GM10266 (cell line): ENCODE measurements around the gene TEAD1.

Source experiments
- DNase-seq: peaks from one replicate; pipeline ENCODE4 v3.0.0; 2012; ENCODE audit errors: extremely low spot score
- TF ChIP-seq, protein P1 (sequence below): IDR thresholded peaks from 2 replicates; pipeline ENCODE4 v1.5.1; 2012; ENCODE audit warnings: mild to moderate bottlenecking, low read depth; ENCODE audit not compliant: control insufficient read depth, insufficient read depth; ENCODE audit errors: missing control alignments

The TEAD1 gene

DNA sequence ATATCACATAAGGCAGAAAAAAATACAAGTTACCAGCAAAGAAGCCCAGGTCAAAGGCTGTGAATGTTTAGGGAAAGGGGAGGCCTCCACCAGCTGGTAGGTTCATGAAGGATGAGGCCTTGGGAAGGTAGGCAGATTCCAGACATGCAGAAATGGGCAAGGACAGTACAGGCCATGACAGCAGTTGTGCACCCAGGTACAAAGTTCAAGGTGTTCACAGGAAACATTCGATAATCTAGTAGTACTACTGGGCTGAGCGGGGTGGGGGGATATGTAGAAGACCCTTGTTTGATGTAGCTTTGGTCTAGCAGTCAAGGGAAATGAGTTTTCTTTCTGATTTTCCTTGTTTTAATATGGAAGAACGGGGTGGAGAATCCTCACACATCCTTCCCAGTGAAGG lies 182.1 kb downstream of the TEAD1 start:
- DNase-seq = no peak
- TF ChIP-seq, protein P1, sequence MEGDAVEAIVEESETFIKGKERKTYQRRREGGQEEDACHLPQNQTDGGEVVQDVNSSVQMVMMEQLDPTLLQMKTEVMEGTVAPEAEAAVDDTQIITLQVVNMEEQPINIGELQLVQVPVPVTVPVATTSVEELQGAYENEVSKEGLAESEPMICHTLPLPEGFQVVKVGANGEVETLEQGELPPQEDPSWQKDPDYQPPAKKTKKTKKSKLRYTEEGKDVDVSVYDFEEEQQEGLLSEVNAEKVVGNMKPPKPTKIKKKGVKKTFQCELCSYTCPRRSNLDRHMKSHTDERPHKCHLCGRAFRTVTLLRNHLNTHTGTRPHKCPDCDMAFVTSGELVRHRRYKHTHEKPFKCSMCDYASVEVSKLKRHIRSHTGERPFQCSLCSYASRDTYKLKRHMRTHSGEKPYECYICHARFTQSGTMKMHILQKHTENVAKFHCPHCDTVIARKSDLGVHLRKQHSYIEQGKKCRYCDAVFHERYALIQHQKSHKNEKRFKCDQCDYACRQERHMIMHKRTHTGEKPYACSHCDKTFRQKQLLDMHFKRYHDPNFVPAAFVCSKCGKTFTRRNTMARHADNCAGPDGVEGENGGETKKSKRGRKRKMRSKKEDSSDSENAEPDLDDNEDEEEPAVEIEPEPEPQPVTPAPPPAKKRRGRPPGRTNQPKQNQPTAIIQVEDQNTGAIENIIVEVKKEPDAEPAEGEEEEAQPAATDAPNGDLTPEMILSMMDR = no peak

DNA sequence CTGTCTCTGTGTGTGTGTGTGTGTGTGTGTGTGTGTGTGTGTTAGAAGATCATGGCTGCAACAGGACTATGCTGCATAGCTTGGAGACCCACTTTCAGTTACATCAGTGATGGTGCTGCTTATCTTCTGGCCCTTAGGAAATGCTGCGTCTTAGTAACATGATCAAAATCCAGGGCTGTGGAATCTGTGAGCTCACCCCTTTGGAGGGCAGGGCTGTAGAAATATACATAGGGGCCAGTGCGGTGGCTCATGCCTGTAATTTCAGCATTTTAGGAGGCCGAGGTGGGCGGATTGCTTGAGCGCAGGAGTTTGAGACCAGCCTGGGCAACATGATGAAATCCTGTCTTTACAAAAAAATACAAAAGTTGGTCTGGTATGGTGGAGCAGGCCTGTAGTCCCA lies 183.4 kb downstream of the TEAD1 start:
- no peak for DNase-seq
- TF ChIP-seq, protein P1 = no peak

DNA sequence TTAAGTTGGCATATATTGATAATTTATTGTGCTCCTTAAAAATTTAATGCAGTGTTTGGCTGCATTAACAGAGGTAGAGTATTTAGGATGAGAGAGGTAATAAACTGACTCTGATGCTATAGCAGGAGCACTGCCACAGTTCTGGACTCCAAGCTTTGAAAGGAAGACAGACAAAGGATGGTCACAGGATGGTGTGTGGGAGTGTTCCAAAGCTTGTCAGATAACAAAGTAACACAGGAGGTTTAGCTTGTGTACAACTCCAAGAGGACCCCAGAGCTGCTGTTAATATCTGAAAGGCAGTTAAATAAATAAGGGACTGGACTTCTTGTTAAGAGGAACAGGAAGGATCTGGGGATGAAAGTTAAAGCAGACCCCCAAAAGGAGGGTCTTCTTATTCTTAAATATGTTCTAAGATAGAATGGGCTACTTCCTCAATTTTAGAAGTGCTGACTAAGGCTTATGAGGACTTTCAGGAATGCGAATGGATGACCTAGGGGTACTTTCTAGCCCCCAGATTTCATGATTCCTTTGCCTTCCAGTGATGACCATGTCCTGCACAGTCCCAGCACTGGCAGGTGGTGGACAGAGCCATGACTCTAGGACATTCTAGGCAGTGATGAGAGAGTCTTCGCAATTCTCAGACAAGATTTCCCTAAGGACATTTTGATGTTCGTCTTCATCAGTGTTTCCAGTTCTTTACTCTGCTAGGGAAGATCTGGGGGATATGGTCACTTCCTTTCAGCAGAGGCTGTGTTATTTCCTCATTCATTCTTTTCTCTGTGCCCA lies 185.8 kb downstream of the TEAD1 start:
- TF ChIP-seq, protein P1 = no peak
- no peak for DNase-seq

DNA sequence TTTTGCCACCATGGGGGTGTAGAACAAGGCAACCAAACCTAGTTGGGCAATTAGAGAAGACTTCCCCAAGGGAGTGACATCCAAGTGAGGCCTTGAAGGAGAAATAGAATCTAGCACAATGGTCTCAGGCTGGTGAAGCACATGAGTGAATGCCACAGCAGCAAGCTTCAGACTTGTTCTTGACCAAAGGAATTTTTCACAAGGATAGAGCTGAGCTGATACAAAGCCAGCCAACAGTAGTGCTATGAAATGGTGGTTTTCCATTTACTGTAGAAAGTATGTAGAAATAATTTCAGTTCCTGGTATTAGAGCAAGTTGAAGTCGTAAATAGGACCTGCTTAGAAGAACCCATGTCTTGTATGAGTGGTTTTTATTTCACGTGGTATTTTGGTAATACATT lies 186.6 kb downstream of the TEAD1 start:
- DNase-seq = no peak
- TF ChIP-seq, protein P1 = no peak

DNA sequence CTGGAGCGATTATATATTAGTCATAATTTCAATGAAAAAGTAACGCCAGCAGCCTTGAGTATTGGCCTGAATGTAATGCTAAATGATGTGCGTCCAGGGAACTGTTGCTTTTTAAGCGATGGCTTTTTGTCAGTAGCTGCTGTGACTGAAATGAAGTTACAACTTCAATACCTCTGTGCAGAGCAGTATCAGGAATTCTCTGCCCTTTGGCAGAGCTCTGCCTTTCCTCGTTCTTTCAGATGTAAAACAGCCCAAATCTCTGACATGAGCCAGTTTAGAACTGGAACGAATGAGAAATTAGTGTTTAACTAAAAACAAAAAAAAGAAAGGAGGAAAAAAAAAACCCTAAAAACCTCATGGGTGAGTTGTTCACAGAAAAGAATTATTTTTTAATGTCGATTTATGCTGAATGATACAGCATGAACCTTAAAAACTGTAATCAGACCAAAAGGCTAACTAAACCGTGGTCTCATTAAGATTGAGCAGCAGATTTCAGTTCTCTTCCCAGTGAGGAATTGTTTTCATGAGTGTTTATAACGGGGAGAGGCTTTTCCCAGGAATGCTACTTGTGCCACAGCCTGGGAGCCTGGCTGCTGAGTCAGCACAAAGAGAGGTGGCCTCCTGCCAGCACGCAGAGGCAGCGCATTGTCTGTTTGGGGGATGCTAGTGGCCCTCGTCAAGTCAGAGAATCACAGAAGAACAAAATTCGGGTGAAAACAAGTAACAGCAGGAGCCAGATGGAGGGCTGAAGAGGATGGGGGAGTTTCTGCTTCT lies 188.7 kb downstream of the TEAD1 start:
- DNase-seq = no peak
- TF ChIP-seq, protein P1 = no peak

DNA sequence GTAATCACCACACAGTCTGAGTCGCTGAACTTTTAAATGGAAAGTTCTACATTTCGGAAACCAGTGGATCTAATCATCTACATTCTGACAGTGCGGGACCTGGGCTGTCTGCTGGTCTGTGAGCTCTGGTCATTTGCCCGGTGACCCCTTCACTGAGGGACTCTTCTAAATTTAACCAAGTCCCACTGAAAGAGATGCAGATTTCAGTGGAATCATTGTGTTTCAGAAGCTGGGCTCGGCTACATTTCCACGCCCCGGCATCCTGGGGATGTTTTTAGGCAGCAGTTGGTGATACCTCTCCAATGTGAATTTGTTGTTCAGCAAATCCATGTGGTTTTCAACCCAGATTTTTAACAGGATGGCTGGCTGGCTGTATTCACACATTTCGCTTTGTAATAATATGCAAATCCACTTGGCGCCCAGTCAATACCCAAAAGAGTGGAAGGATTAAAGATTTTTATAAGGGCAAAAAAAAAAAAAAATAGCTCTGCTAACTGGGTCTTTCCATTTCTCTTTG lies 189.4 kb downstream of the TEAD1 start:
- DNase-seq = no peak
- TF ChIP-seq, protein P1 = no peak
